NCI-H82 treated with DMSO at 0.1 percent for 48 hours (cell line): ENCODE results near the gene MYO1G.

ENCODE experiments used
- DNase-seq: peaks from one replicate; lab custom pipeline; 2025; ENCODE audit not compliant: unreplicated experiment; lab: John Stamatoyannopoulos, UW

MYO1G gene

DNA sequence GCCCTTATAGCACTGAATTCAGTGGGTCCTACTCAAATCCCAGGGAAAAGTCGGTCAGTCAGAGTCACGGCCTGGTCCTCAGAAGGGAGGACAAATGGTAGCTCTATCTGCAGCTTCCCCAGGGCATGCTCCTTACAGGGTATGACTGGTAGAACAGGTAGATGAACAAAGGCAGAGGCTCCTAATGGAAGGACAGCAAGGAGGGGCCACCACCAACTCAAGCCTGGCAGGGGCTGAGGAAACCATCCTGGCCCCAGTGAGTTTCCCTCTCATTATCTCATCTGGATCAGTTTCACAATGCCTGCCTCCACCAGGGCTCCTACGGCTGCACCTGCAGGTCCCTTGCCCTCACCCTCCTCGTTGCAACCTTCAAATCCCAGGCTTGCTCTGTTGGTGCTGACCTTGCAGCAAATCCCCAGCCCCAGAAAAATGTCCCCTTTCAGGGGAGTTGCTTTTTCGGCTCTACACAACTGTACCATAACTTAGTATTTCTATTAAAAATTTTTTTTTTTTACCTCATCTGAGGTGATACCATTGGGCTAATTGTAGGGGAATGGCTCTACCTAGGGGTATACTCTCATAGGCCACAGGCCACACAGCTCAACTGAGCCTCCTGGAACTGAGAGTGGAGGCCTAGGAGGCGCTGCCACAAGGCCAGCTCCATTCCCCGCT, 2.4 kb upstream of the MYO1G start:
- DNase-seq: no peak

GRCh38 chr7:44980393-44981034, 1.7 kb upstream of the MYO1G start:
- no peak for DNase-seq

DNA sequence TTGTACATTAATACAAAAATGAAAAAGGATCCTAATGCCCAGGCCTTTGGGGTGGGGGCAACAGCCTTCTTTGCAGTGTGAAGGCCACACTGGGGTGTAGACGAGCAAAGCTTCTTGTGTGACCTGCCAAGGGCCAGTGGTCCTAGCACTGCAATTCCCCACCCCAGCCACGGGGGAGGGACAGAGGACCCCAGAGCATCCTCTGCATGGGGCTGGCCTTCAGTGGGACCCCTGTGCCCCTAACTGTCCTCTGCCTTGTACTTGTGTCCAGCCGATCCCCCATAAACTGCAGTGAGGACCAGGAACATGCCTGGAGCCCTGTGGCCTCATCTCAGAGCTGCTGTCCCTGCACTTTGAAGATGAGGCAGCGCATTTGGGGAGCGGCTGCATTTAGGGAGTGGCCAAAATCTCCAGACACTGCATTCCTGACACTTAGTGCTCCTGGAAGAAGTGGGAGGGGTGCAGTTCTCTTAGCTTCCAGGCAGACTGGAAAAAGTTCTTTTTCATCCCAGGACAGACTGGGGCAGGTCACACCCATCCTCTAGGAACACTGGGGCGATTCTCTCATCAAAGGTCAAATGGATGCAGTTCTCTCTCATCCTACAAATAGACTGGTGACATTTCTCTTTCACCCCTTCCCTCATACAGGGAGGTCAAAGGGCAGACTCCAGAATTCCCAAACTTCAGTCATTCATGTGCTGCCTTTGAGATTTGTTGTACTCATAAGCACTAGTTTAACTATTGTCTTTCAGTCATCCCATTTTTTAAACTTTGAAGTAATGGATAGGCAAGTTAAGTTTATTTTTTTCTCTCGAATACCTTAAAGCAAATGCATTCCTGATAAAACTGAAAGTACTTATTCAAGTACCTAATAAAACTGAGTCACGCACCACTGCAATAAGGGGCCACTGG, 922 bp upstream of the MYO1G start:
- no peak for DNase-seq

- DNase-seq: no peak
Observed at GRCh38 chr7:44977959-44978335, 868 bp downstream of the MYO1G start.

GRCh38 chr7:44977304-44977958, 1.4 kb downstream of the MYO1G start:
- no peak for DNase-seq

- DNase-seq: no peak
Observed at GRCh38 chr7:44976746-44977196, 2.0 kb downstream of the MYO1G start.

- DNase-seq: no peak
Observed at GRCh38 chr7:44976040-44976745, 2.6 kb downstream of the MYO1G start.

DNA sequence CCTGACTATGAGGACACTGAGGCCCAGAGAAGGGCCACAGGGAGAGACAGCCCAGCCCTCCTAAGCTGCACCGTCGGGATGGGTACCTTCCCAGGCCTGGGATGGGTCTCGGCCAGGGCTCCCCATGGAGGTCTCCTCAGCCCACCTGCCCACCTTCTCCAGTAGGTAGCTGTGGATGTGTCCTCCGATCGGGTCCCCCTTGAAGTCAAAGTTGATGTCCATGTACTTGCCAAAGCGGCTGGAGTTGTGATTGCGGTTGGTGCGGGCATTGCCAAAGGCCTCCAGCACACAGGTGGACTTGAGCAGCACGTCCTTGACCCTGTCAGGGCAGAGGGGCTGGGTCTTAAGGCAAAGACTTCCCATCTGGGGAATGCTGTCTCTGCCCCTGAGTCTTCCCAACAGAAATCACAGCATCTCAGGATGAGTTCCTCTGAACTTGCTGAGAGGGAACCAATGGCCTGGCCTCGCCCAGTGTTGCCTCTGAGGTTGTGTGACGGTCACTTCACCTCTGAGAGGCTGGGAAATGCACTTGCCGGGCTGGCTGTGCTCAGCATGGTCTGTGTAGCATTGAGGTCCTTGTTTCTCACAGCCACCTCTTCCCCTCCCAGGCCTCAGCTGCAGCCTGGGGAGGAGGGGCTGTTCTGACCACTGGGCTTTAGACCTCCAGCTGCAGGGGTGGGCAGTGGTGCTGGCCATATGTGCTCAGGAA, 3.3 kb downstream of the MYO1G start:
- DNase-seq: no peak

GRCh38 chr7:44974549-44974948, 4.3 kb downstream of the MYO1G start:
- DNase-seq: no peak

GRCh38 chr7:44973610-44974401, 5.0 kb downstream of the MYO1G start:
- DNase-seq: no peak

- DNase-seq: no peak
Observed at GRCh38 chr7:44972562-44972961, 6.3 kb downstream of the MYO1G start.

DNA sequence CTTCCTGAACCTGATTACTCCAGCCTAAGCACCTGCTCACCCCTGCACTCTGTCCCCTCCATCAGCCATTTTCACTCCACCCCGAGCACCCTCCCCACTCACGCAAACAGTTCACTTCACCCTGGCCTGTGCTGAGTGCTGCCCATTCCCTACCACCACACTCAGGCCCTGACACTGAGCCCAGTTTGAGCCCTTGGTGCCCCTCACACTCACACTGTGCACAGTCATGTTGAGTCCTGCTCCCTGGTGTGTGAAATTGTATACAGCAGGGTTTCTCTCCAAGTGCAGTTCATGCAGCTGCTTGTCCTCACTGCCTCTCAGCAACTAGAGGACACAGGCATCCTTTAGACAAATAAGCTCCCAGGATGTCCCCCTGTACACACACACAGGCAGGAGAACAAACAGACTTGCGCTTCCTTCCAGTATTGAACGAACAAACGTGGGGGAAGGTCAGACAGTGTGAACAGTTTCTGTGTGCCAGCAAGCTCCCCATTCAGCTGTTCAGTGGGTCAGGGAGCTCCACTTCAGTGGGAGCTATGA, 6.8 kb downstream of the MYO1G start:
- DNase-seq: no peak

DNA sequence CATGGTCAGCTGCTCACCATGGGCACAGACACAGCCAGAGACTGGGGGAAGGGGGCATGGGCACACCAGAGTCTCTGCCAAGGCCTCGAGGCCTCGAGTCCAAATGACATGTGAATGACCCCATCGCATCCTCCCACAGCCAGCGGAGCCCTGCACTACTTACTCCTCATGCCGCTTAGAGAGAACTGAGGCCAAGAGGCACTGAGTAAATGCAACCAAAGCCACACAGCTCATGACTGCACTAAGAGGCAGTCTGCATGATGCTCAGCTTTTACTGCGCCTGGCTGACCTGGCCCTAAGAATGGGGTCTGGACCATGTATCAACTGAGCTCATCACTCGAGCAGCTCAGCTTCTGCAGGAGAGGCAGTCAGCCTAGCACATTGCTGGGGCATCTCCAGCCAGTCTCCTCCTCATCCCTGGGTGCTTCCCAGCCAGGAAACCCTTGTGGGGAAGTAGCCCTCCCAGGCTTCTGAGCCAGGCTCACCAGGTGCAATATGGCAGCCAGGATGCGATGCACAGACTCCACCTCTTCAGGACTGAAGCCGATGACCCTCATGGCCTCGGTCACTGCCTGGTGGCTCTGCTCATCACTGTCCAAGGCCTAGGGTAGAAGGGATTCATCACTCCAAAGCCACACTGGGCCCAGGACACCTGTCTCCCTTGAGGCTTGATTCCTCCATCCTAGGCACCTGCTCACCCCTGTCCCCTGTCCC, 7.5 kb downstream of the MYO1G start:
- DNase-seq: no peak

GRCh38 chr7:44970523-44971051, 8.2 kb downstream of the MYO1G start:
- no peak for DNase-seq

GRCh38 chr7:44969701-44970522, 8.9 kb downstream of the MYO1G start:
- DNase-seq: no peak

DNA sequence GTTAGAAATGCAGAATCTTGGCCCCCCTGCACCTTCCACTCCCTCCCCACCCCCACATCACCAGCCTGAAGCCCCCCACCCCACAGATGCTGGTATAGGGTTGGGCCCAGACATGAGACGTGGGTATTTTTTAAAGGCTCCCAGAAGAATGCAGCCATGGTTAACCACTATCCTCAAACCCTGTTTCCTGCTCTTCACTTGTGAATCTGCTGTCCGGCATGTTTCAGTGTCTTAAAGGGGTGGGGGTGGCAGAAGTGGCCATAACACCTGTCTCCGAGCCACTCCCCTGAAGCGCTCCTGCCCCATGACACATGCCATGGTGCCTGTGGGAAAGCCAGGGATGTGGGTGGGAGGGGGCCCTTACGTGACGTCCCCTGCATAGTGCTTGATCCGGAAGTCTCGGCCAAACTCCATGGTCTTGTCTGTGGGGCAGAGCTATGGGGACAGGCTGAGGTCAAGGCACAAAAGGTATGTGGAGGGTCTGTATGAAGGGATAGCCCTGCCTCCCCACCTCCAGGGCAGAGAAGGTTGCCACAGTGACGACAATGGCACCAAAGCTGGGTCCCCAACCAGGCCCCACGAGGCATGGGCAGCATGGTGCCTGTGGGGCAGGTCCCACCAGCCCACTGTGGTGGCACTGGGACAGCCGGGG, 9.6 kb downstream of the MYO1G start:
- no peak for DNase-seq
